NCI-H345 treated with DMSO at 0.1 percent for 48 hours (cell line): ENCODE measurements around the gene COX7A1.
"Not testable (repeated sequence)": the region's sequence is repeated elsewhere in the genome, so short reads cannot be mapped to it uniquely, and the experiment has no call there.

Experiments
- DNase-seq: peaks from one replicate; lab custom pipeline; 2025; ENCODE audit not compliant: unreplicated experiment; lab: John Stamatoyannopoulos, UW

The COX7A1 gene

DNA sequence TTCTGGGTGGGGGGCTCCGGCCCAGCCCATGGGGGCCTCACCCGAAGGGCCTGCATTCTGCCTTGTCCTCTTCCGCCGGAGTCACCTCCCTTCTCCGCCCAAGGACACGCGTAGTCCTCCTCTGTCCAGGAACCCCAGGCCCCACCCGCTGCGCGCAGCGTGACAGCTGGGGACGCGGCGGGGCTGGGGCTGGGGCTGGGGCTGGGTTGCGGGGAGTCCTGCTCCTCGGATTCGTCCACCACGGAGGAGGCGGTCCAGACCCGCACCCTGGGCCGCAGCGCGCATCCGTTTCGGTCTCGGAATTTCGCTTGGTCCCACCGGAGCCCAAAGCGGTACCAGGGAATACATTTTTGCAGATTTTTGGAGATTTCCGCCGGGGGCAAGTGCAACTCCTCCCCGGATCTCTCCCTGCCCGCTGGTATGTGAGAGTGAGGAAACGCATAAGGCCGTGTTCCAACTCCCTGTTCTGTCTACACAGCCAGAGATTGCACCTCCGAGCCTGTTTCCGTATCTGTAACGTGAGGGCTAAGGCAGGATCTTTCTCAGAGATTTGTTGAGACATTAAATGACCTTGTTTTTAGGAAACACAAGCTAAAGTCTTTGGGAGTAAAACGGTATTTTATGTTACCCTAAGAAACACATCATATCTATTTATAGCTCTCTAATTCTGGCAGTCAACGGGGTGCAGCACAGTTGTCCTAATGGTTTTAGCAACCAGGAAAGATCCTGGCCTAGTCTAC, at the start of gene COX7A1:
Gene COX7A1 (minus strand): TSS at position 96 of the 740 bp plus-strand sequence. CDS start 40 bp downstream, at position 56.
- no peak for DNase-seq

DNA sequence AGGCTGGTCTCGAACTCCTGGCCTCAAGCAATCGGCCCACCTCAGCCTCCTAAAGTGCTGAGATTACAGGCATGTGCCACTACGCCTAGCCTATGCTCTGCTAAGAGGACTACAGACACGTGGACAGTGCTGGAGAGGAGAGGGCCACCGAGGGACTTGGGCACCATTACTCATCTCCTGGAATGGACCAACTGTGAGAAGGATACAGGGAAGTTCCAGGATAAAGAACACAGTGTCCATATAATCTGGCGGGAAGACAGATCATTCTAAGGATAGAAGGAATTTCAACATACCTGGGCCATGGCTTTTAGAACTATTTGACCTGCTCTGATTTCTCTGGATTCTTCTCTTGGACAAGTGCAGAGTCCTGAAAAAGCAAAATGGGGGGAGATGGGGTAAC, 49.4 kb upstream of the COX7A1 start:
- DNase-seq, result no peak

DNA sequence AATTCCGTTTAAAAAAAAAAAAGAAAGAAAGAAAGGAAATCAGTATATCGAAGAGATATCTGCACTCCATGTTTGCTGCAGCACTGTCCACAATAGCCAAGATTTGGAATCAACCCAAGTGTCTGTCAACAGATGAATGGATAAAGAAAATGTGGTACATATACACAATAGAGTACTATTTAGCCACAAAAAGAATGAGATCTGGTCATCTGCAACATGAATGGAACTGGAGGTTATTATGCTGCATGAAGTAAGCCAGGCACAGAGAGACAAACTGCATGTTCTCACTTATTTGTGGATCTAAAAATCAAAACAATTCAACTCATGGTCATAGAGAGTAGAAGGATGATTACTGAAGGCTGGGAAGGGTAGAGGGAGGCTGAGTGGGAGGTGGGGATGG, 45.9 kb upstream of the COX7A1 start:
- DNase-seq, result no peak

DNA sequence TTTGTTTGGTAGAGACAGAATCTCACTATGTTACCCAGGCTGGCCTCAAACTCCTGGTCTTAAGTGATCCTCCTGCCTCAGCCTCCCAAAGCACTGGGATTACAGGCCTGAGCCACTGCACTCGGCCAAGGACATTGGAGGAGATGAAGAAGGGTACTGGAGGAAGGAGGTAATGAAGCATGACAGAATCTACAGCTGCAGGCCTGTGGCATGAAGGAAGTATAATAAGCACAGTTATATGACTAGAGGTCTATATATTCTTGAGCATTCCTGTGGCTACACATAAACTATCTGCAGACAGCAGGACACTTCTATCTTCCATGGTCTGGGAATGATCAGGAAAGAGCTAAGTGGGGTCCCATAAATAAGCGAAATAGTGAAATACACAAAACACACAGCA, 44.0 kb upstream of the COX7A1 start:
- no peak for DNase-seq

DNA sequence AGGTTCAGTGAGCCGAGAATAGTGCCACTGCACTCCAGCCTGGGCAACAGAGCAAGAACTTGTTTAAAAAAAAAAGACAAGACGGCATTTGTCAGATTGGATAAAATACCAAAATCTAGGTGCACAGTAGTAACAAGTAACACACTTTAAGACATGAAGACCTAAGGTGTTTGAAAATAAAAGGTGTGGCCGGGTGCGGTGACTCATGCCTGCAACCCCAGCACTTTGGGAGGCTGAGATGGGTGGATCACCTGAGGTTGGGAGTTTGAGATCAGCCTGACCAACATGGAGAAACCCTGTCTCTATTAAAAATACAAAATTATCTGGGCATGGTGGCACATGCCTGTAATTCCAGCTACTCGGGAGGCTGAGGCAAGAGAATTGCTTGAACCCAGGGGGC, 34.5 kb upstream of the COX7A1 start:
- not testable (repeated sequence) for DNase-seq

DNA sequence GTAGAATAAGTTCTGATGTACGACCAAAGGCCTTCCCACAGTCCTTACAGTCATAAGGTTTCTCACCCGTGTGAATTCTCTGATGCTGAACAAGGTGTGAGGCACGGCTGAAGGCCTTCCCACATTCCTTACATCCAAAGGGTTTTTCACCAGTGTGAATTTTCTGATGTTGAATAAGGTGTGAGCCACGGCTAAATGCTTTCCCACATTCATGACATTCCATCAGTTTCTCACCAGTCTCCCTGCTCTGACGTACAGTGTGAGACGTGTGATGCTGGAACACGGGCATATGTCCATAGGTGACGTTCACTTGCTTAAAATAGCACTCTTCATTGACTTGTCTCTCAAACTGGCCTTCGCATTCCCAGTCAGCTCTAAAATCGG, 31.0 kb upstream of the COX7A1 start:
- no peak for DNase-seq

DNA sequence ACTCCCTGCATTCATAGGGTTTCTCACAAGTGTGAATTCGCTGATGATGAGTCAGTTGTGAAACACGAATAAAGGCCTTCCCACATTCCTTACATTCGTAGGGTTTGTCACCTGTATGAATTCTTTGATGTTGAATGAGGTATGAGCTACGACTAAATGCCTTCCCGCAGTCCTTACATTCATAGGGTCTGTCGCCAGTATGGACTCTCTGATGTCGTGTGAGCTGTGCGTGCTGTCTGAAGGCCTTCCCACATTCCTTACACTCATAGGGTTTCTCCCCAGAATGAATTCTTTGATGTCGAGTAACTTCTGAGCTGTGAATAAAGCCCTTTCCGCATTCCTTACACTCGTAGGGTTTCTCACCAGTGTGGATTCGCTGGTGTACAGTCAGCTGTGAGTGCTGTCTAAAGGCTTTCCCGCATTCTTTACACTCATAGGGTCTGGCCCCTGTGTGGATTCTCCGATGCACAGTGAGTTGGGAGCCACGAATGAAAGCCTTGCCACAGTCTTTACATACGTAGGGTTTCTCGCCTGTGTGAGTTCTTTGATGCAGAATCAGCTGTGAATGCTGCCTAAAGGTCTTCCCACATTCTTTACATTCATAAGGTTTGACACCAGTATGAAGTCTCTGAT, 30.5 kb upstream of the COX7A1 start:
- no peak for DNase-seq

DNA sequence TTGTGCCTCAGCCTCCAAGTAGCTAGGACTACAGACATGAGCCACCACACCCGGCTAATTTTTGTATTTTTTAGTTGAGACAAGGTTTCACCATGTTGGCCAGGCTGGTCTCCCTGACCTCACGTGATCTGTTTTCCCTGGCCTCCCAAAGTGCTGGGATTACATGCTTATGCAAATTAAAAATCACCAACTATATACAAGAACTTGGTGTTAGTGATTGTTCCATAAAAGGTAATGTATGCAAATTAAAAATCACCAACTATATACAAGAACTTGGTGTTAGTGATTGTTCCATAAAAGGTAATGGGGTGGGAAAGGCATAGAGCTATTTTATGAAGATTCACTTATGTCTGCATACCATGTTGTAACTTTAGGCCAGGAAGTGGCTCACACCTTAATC, 26.8 kb upstream of the COX7A1 start:
- not testable (repeated sequence) for DNase-seq

DNA sequence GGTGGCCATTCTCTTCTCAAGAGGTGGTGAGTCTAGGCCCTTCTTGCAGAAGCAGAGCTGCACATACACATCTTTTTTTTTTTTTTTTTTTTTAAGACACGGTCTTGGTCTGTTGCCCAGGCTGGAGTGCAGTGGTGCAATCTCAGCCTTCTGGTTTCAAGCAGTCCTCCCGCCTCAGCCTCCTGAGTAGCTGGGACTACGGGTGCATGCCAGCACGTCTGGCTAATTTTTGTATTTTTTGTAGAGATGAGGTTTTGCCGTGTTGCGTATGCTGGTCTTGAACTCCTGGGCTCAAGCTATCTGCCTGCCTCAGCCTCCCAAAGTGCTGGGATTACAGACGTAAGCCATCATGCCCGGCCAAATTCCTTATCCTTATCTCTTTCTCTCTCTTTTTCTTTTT, 21.6 kb upstream of the COX7A1 start:
- DNase-seq, result not testable (repeated sequence)

DNA sequence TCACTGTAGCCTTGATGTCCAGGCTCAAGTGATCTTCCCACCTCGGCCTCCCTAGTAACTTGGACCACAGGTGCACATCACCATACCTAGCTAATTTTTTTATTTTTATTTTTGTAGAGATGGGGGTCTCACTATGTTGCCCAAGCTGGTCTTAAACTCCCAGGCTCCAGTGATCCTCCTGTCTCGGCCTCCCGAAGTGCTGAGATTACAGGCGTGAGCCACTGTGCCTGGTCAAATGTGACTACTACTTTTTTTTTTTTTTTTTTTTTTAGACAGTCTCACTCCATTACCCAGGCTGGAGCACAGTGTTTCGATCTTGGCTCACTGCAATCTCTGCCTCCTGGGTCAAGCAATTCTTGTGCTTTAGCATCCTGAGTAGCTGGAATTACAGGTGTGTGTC, 20.6 kb upstream of the COX7A1 start:
- no peak for DNase-seq

DNA sequence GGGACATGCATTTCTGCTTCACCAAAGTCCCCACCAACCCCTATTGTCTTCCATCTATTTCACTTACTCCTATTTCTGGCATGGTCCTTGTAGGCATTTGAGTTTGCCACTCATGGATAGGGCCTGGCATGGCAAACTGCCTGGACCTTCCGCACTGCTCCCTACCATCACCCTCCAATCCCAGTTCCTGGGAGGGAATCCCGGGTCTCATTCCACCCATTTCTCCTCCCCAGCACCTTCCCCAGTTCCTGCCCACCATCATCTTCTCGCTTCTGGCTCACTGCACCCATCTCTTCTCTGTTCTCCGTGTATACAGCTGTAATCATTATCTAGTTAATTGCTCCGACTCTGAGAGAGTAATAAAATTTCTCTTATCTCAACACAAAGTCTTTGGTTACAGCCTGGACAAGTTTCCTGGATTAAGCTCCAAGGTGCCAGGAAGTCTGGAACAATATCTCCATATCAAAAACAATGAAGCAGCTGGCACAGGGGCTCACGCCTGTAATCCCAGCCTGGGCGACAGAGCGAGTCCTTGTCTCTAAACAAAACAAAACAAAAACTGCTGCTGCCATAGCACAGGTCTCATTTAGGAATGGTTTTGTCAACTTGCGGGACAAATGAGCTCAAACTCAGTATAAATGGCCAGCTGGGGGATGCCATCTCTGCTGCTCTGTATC, 17.0 kb upstream of the COX7A1 start:
- DNase-seq, result peak; percentile 71

DNA sequence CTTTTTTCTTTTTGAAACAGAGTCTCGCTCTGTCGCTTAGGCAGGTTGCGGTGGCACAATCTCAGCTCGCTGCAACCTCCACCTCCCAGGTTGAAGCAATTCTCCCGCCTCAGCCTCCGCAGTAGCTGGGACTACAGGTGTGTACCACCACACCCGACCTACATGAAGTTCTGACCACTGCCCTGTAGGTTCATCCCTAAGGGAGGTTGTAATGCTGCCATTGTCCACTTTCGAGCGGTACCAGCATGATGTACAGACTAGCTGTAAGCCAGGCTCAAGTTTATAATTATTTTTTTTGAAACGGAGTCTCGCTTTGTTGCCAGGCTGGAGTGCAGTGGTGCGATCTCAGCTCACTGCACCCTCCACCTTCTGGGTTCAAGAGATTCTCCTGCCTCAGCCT, 11.6 kb upstream of the COX7A1 start:
- no peak for DNase-seq

DNA sequence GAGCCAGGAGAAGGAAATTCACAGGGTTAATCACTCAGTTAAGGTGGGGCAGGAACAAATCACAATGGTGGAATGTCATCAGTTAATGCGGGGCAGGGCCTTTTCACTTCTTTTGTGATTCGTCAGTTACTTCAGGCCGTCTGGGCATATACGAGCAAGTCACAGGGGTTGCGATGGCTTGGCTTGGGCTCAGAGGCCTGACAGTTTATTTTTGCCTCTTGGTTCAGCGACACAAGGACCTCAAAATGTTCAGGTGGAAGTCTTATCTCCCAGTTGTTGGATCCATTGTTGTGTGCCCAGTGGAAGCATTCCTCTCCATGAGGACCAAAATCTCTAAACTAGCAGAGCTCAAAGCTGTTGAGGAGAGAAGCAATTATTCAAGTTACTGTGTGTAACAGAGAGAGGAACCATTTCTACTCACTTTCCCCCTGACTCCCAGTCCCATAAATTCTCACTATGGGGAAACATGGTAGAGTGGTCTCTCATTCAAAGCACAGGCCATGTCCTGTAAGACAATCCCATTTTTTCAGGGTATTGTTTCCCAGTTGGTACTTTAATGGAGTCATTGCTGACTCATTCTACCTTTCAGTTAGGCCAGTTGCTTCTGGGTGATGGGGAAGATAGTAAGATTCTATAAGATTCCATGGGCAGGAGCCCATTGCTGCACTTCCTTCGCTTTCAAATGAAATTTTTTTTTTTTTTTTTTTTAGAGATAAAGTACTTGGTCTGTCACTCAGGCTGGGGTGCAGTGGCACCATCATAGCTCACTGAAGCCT, 8.8 kb upstream of the COX7A1 start:
- no peak for DNase-seq

DNA sequence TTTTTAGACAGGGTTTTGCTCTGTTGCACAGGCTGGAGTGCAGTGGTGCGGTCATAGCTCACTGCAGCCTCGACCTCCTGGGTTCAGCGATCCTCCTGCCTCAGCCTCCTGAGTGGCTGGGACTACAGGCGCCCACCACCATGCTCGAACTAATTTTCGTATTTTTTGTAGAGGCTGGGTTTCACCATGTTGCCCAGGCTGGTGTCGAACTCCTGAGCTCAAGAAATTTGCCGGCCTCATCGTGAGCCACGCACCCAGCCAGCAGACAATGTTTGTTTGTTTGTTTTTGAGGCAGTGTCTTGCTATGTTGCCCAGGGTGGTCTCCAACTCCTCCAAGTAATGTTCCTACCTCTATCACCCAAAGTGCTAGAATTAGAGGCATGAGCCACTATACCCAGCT, 879 bp upstream of the COX7A1 start:
- DNase-seq, result no peak

DNA sequence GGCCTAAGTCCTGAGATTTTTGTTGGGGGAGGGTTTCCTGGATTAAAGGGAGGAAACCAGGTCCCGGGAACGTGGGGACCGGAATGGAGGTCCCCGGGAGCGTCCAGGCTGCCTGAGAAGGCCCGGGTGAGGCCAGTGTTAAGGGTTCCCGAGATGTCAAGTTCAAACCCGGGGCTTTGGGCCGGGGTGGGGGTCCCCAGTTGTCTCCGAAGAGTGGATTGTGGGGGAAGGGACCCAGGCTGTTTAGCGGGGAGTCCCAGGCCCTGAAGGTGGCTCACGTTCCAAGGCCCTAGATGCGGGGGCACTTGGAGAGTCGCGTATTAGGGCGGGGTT, 262 bp downstream of the COX7A1 start:
- no peak for DNase-seq

DNA sequence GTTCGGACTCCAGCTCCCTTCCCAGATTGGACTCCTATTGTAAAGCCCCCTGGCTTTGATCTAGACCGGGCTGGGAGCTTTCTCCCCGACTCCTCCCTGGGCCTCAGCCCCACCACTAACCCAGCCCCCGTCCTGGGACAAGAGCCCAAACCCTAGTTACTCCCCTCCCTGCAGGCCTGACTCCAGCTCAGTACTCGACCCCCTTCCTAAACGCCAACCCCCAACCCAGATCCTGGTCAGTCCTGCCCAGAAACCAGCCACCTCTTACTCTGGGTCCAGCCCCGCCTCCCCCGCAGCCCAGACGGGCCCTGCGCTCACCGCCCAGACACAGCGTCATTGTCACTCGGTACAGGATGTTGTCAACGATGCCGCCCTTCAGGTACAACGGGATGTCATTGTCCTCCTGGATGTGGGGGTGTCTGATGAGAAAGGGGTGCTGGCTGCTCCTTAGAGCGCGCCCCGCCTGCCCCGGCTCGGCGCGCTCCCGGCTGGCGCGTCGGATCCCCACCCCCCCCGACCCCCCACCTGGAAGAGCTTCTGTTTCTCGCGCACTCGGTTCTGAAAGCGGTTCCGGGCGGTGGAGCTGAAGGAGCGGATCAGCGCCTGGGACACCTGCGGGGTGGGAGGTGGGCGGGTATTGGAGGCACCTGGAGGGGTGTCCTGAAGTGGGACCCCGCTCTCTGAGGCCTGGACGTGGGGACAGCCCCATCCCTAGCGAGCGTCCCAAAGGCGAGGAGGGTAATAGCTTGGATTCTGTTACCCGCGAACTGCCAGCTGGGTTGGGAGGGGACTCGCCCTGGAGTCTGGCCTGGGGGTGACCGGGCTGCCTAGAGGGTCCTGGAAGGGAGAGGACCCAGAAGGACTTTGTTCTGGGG, 866 bp downstream of the COX7A1 start:
- DNase-seq, result no peak

DNA sequence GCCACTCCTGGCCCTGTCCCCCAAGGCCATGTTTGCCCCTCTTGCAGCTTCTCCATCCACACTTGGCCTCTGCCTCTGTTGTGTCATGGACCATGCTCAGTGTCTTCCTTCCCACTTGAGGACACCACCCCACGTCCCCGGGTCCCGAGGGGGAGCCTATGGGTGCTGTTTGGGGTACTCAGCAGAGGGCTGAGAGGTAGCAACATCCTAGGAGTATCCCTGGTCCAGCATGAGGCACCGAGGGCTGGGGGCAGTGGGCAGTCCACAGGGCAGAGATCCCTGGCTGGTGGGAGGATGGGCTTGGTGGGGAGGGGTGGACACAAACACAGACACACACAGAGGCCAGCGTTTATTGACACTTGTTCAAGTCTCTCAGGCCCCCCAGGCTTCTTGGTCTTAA, 1.7 kb downstream of the COX7A1 start:
- DNase-seq, result no peak

DNA sequence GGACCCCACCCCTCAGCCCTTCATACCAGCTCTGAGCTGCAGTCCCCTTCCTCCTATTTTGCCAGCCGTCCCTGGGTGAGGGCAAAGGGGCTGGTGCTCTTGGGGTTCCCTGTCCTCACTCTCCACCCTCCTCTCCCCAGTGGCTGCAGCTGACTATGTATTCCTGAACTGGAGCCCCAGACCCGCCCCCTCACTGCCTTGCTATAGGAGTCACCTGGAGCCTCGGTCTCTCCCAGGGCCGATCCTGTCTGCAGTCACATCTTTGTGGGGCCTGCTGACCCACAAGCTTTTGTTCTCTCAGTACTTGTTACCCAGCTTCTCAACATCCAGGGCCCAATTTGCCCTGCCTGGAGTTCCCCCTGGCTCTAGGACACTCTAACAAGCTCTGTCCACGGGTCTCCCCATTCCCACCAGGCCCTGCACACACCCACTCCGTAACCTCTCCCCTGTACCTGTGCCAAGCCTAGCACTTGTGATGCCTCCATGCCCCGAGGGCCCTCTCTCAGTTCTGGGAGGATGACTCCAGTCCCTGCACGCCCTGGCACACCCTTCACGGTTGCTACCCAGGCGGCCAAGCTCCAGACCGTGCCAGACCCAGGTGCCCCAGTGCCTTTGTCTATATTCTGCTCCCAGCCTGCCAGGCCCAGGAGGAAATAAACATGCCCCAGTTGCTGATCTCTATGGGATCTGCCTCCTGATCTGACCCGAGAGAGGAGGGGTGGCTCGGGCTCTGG, 2.4 kb downstream of the COX7A1 start:
- no peak for DNase-seq

DNA sequence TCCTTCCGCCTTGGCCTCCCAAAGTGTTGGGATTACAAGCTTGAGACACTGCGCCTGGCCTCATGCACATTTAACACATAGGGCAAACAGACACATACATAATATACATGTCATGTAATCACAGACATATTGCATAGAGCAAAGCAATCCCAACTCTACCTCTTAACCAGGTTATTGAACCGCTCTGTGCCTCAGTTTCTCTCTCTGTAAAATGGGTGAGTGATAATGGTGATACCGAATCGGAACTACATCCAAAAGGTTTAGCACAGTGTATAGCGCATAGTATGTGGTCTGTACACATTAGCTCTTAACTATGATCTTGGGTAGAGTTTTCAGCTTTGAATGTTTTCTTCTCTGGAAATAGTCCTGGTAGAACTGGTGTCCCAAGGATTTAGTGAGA, 7.6 kb downstream of the COX7A1 start:
- no peak for DNase-seq

DNA sequence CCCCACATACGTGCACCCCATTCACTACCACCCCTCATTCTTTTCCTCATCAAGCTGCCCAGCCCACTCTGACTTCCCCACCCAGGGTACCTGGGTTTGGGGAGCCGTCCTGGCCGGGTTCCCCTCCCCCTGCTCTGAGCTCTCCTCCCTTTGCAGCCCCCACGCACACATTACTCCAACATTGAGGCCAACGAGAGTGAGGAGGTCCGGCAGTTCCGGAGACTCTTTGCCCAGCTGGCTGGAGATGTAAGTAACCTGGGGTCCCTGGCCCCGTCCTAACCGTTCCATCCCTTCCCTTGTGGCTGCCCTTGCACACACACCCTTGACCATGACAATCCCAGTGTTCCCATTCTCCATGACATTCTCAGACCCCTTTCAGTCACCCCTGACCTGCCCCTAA, 9.8 kb downstream of the COX7A1 start:
- no peak for DNase-seq
